A549 treated with AZD9567 at 1 μM for 4 hours (cell line): ENCODE measurements around the gene GABPB1. TPM values are rescaled to one million over a fixed set of nuclear protein-coding genes. Genes with fewer than 3 reads are reported as not detected.

Experiments
- total RNA-seq: library from RNA; stranded (reverse); fragments of 200-300 nt; extraction: Qiagen RNA extraction; gene quantifications from 5 replicates; pipeline ENCODE4 v1.2.3, GENCODE V29; 2022; ENCODE audit not compliant: insufficient read depth

The GABPB1 gene
- total RNA-seq, result 25.5 to 36.0 TPM (median 29.1 TPM) in 5 replicates

GRCh38 chr15:50354838-50355618 is at the start of gene GABPB1:
Gene GABPB1, minus strand, starts transcription at chr15:50355198. Its CDS starts 45,400 bp downstream, at chr15:50309798.

GRCh38 chr15:50265620-50266019 is 89.4 kb downstream of the GABPB1 start, which contains the start of gene HDC:
Gene HDC, minus strand, starts transcription at chr15:50265726. Its CDS starts 103 bp downstream, at chr15:50265623.

Other genes with a start within 250 kb of the GABPB1 start
- 0.60 to 1.2 TPM (median 0.75 TPM) in 5 replicates for gene ATP8B4, start 236.0 kb downstream of the GABPB1 start, total RNA-seq
- gene SLC27A2, start 173.0 kb downstream of the GABPB1 start, total RNA-seq, result 26.7 to 35.3 TPM (median 31.1 TPM) in 5 replicates
- gene HDC, start 89.5 kb downstream of the GABPB1 start, total RNA-seq, result 0.06 to 0.10 TPM (median 0.09 TPM) in 3 of 5 replicates, not detected in the others
- 36.3 to 70.3 TPM (median 41.5 TPM) in 5 replicates for gene USP8, start 69.2 kb upstream of the GABPB1 start, total RNA-seq
- gene USP50, start 191.5 kb upstream of the GABPB1 start, total RNA-seq, result 0.15 to 0.17 TPM (median 0.16 TPM) in 3 of 5 replicates, not detected in the others